Right ventricle myocardium superior (tissue), 1 donor: ENCODE results near the gene NEDD4L. TPM values are rescaled to one million over a fixed set of nuclear protein-coding genes. Genes with fewer than 3 reads are reported as not detected.
A peak's percentile ranks its signal among the peaks of the same experiment; 100 is the strongest.

Experiments
- ATAC-seq: fragments of 200-7000 bp; cut with Tn5 transposase; one replicate; pipeline ENCODE4 v1.9.1; 2020; ENCODE audit warnings: mild to moderate bottlenecking; ENCODE audit not compliant: poor library complexity
- DNase-seq: peaks from one replicate; pipeline ENCODE4 v3.0.0-alpha.2; 2020
- intact Hi-C: fragments of 100-400 bp; cut with DNase I; formaldehyde crosslinking; loops from one replicate; pipeline ENCODE4 v1.11.2; 2022
- total RNA-seq: library from RNA; stranded (reverse); fragmentation: NEBNext Ultra II Directional; extraction: Animal tissue kit (Norgen Biotek cat#: 25700); gene quantifications from one replicate; pipeline ENCODE4 v1.2.1, GENCODE V29; 2021
- donor health status: DM: no; HTN: yes; CAD: no; lungs with severe emphysema.

The NEDD4L gene
- total RNA-seq, 1 donor from 2014 or later, result 51.4 TPM

GRCh38 chr18:58183226-58183625, 139.2 kb downstream of the NEDD4L start:
- intact Hi-C loops, result loop anchor here (10.0 kb wide), 2 partner anchors 58 to 62 kb away; no protein-coding TSS in a partner anchor
- no peak for DNase-seq
- no peak for ATAC-seq

- DNase-seq (no peak), ATAC-seq (no peak)
- intact Hi-C loops, result loop anchor here (5.0 to 10.0 kb wide), 3 partner anchors 58 to 136 kb away; no protein-coding TSS in a partner anchor
These were observed 142.4 kb downstream of the NEDD4L start for GRCh38 chr18:58186258-58186948.

GRCh38 chr18:58187674-58188073, 143.6 kb downstream of the NEDD4L start:
- intact Hi-C loops, result loop anchor here (5.0 to 10.0 kb wide), 3 partner anchors 57 to 135 kb away; no protein-coding TSS in a partner anchor
- DNase-seq, result no peak
- ATAC-seq, result no peak

- DNase-seq (no peak), ATAC-seq (peak; percentile 26)
- intact Hi-C loops, result loop anchor here (5.0 to 10.0 kb wide), 3 partner anchors 56 to 133 kb away; no protein-coding TSS in a partner anchor
These were observed 145.0 kb downstream of the NEDD4L start for GRCh38 chr18:58188996-58189395.

- ATAC-seq (no peak), DNase-seq (no peak)
- intact Hi-C loops, result no loop called here
These were observed 147.0 kb downstream of the NEDD4L start for GRCh38 chr18:58190842-58191530.

GRCh38 chr18:58191626-58192025, 147.6 kb downstream of the NEDD4L start:
- intact Hi-C loops, result no loop called here
- DNase-seq, result no peak

GRCh38 chr18:58192519-58192918, 148.5 kb downstream of the NEDD4L start:
- intact Hi-C loops, result no loop called here
- DNase-seq (no peak), ATAC-seq (peak; percentile 76)

More at GRCh38 chr18:58191626-58192025, 147.6 kb downstream of the NEDD4L start:
- ATAC-seq, result no peak

- ATAC-seq (peak; percentile 62), DNase-seq (no peak)
- intact Hi-C loops, result no loop called here
These were observed 150.0 kb downstream of the NEDD4L start for GRCh38 chr18:58194028-58194427.

GRCh38 chr18:58195278-58195765, 151.3 kb downstream of the NEDD4L start:
- DNase-seq (no peak), ATAC-seq (no peak)
- intact Hi-C loops, result no loop called here

GRCh38 chr18:58196164-58196563, 152.1 kb downstream of the NEDD4L start:
- intact Hi-C loops, result no loop called here
- ATAC-seq (no peak), DNase-seq (no peak)

- intact Hi-C loops, result no loop called here
- DNase-seq (no peak), ATAC-seq (no peak)
These were observed 153.2 kb downstream of the NEDD4L start for GRCh38 chr18:58196881-58197872.

GRCh38 chr18:58201268-58201667, 157.2 kb downstream of the NEDD4L start:
- no peak for DNase-seq
- ATAC-seq, result no peak
- intact Hi-C loops, result no loop called here

GRCh38 chr18:58201733-58202730, 158.0 kb downstream of the NEDD4L start:
- ATAC-seq (no peak), DNase-seq (no peak)
- intact Hi-C loops, result no loop called here

- no peak for DNase-seq
- intact Hi-C loops, result no loop called here
- no peak for ATAC-seq
These were observed 160.9 kb downstream of the NEDD4L start for GRCh38 chr18:58204776-58205442.

- intact Hi-C loops, result no loop called here
- DNase-seq, result no peak
- ATAC-seq, result peak; percentile 48
These were observed 161.6 kb downstream of the NEDD4L start for GRCh38 chr18:58205443-58206160.

GRCh38 chr18:58207520-58208152, 163.6 kb downstream of the NEDD4L start:
- ATAC-seq, result peak; percentile 39
- intact Hi-C loops, result no loop called here
- DNase-seq, result no peak
